Measurements from ENCODE around the gene SHC2.

- TF ChIP-seq EZH2 (IDR thresholded peaks at IDR 0.05) (no peak), FOXP2 (optimal IDR thresholded peaks at IDR 0.05; ENCODE audit: control extremely low read depth, extremely low read length, insufficient read depth) (no peak)
Observed at GRCh38 chr19:378706-379105, 82.1 kb downstream of the SHC2 start.

Data from SK-N-MC (cell line).